GM23338 (cell line): ENCODE data around the gene SLC35F4. TPM values are rescaled to one million over a fixed set of nuclear protein-coding genes. Genes with fewer than 3 reads are reported as not detected.
"Not testable (repeated sequence)": the region's sequence is repeated elsewhere in the genome, so short reads cannot be mapped to it uniquely, and the experiment has no call there.

Experiments
- ATAC-seq: fragments of 200-7000 bp; cut with Tn5 transposase; 3 replicates; pipeline ENCODE4 v1.9.1; 2020
- DNase-seq: peaks from one replicate; pipeline ENCODE4 v3.0.0-alpha.2; 2015; ENCODE audit warnings: low spot score
- H2AFZ ChIP-seq: fragments of 200-600 bp; sonication (generic); 2 replicates; pipeline ENCODE4 v1.8.0; 2016; ENCODE audit warnings: antibody characterized with exemption, mild to moderate bottlenecking, moderate library complexity
- H3F3A ChIP-seq: fragments of 200-600 bp; sonication (generic); replicated peaks from 2 replicates; pipeline ENCODE4 v1.8.0; 2017; ENCODE audit warnings: antibody characterized with exemption, mixed run types, low read depth
- H3K27ac ChIP-seq: fragments of 200-600 bp; sonication (generic); 2 replicates; pipeline ENCODE4 v1.6.1; 2016; ENCODE audit warnings: low read depth
- H3K27me3 ChIP-seq: fragments of 200-600 bp; sonication (generic); 2 replicates; pipeline ENCODE4 v1.8.0; 2016; ENCODE audit warnings: mild to moderate bottlenecking, mixed run types, moderate library complexity; ENCODE audit not compliant: insufficient read depth
- H3K36me3 ChIP-seq: fragments of 200-600 bp; sonication (generic); 2 replicates; pipeline ENCODE4 v1.8.0; 2016; ENCODE audit warnings: mild to moderate bottlenecking; ENCODE audit not compliant: insufficient read depth
- H3K4me1 ChIP-seq: fragments of 200-600 bp; sonication (generic); 2 replicates; pipeline ENCODE4 v1.8.0; 2016; ENCODE audit warnings: mild to moderate bottlenecking, moderate library complexity; ENCODE audit not compliant: insufficient read depth
- H3K4me2 ChIP-seq: fragments of 200-600 bp; sonication (generic); 2 replicates; pipeline ENCODE4 v1.7.1; 2017; ENCODE audit warnings: mixed run types
- H3K4me3 ChIP-seq: fragments of 200-600 bp; sonication (generic); 2 replicates; pipeline ENCODE4 v1.6.1; 2016; ENCODE audit warnings: mixed run types
- H3K79me2 ChIP-seq: fragments of 200-600 bp; sonication (generic); replicated peaks from 2 replicates; pipeline ENCODE4 v1.8.0; 2017; ENCODE audit warnings: mild to moderate bottlenecking; ENCODE audit not compliant: insufficient read depth
- H3K9me2 ChIP-seq: fragments of 200-600 bp; sonication (generic); 2 replicates; pipeline ENCODE4 v1.8.0; 2017; ENCODE audit not compliant: insufficient read depth
- H4K20me1 ChIP-seq: fragments of 200-600 bp; sonication (generic); replicated peaks from 2 replicates; pipeline ENCODE4 v1.8.0; 2017; ENCODE audit warnings: mild to moderate bottlenecking; ENCODE audit not compliant: insufficient read depth
- H3K27ac Mint-ChIP-seq: 2 replicates; pipeline ENCODE4 v1.8.0; 2020; ENCODE audit warnings: inconsistent platforms, mild to moderate bottlenecking, moderate library complexity, mixed read lengths
- H3K27me3 Mint-ChIP-seq: 3 replicates; pipeline ENCODE4 v1.8.0; 2022; ENCODE audit warnings: low read depth, mild to moderate bottlenecking, moderate library complexity, mixed read lengths, inconsistent platforms; ENCODE audit not compliant: insufficient read depth, poor library complexity
- H3K36me3 Mint-ChIP-seq: 3 replicates; pipeline ENCODE4 v1.8.0; 2021; ENCODE audit warnings: low read depth, mild to moderate bottlenecking, inconsistent platforms, moderate library complexity, mixed read lengths
- H3K4me1 Mint-ChIP-seq: 3 replicates; pipeline ENCODE4 v1.8.0; 2020; ENCODE audit warnings: mild to moderate bottlenecking, inconsistent platforms, mixed read lengths
- H3K4me3 Mint-ChIP-seq: 3 replicates; pipeline ENCODE4 v1.8.0; 2021; ENCODE audit warnings: moderate library complexity, mild to moderate bottlenecking, inconsistent platforms, mixed read lengths
- H3K9me3 Mint-ChIP-seq: 3 replicates; pipeline ENCODE4 v1.8.0; 2020; ENCODE audit warnings: moderate library complexity, mild to moderate bottlenecking, inconsistent platforms, mixed read lengths
- CREB1 ChIP-seq: fragments of 250-450 bp; sonication (Bioruptor Pico); IDR thresholded peaks from 2 replicates; pipeline ENCODE4 v1.5.0; 2020; ENCODE audit warnings: low read depth, mild to moderate bottlenecking, moderate library complexity
- CTCF ChIP-seq, 2 experiments: fragments of 200-600 bp in 1 of 2; sonication (generic) in 1 of 2; conservative IDR thresholded peaks; 2 replicates each; pipeline versions ENCODE4 v1.5.1 to v1.6.1; 2016 to 2017; ENCODE audit warnings: antibody characterized with exemption in 2 of 2, low read depth in 2 of 2, mild to moderate bottlenecking in 2 of 2, moderate library complexity in 1 of 2
- ETS1 ChIP-seq: IDR thresholded peaks from 2 replicates; pipeline ENCODE4 v1.6.1; 2016; ENCODE audit warnings: antibody characterized with exemption
- JUNB ChIP-seq: IDR thresholded peaks from one replicate; pipeline ENCODE4 v1.6.1; 2016; ENCODE audit warnings: antibody characterized with exemption; ENCODE audit not compliant: unreplicated experiment
- NANOG ChIP-seq: IDR thresholded peaks from 2 replicates; pipeline ENCODE4 v1.6.1; 2016; ENCODE audit warnings: antibody characterized with exemption, borderline replicate concordance
- POLR2AphosphoS5 ChIP-seq: IDR thresholded peaks from 2 replicates; pipeline ENCODE4 v1.6.1; 2016; ENCODE audit warnings: antibody characterized with exemption, low read depth
- REST ChIP-seq: IDR thresholded peaks from one replicate; pipeline ENCODE4 v1.6.1; 2018; ENCODE audit warnings: antibody characterized with exemption; ENCODE audit not compliant: unreplicated experiment
- STAT1 ChIP-seq: IDR thresholded peaks from one replicate; pipeline ENCODE4 v1.6.1; 2016; ENCODE audit warnings: antibody characterized with exemption; ENCODE audit not compliant: unreplicated experiment
- ZNF331 ChIP-seq: fragments of 250-450 bp; sonication (Bioruptor Pico); IDR thresholded peaks from 2 replicates; pipeline ENCODE4 v1.5.0; 2020; ENCODE audit warnings: low read depth, mild to moderate bottlenecking, moderate library complexity
- polyA plus RNA-seq: library from polyadenylated mRNA; unstranded; fragments of >200 nt; fragmentation: Nextera tagmentation; extraction: Ambion mirVana; gene quantifications from 2 replicates; pipeline ENCODE4 v1.2.1, GENCODE V29; 2016
- total RNA-seq: library from RNA; depleted of rRNA; stranded (reverse); fragments of >200 nt; shearing (Covaris generic); gene quantifications from 2 replicates; pipeline ENCODE4 v1.2.3, GENCODE V29; 2014

SLC35F4 gene
- total and polyA plus RNA-seq, 2 experiments from 2014 or later = 0.10 TPM; not detected in 1

DNA sequence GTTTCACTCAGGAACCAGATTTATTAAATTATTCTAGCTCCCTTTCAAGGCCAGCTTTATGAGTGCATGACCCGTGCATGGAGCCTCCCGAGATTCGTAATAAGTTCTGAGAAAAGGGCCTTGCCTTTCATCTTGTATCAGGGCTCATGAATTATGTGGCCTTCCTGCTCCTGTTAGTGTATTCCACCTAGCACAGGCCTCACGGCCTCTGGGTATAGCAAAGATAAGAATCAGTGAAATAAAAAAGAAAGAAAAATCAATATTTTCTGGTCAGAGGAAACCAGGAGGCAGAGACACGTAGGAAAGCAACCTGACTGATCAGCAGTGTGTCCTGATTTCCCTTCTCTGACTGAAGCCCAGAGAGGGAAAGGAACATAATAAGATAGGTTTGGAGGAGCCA lies 111.4 kb downstream of the SLC35F4 start (continued):
- TF ChIP-seq POLR2AphosphoS5 = no peak
- no peak for TF ChIP-seq ETS1
- TF ChIP-seq REST = no peak
- no peak for TF ChIP-seq NANOG
- TF ChIP-seq CREB1 (CRISPR knock-in tag) = no peak
- TF ChIP-seq JUNB = no peak

DNA sequence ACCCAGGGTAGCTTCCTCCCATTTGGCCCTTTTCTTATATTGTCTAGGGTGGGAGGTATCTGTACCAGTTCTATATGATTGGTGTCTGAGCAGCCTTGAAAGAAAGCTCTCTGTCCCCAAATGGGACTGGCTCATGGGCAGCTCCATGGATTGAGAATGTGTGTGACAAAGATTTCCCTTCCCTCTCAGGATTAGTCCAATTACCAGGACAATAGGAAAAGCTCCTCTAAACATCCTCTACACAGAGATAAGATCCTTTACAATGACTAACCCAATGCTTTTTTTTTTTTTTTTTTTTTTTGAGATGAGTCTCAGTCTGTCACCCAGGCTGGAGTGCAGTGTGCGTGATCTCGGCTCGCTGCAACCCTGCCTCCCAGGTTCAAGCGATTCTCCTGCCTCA lies 112.1 kb downstream of the SLC35F4 start:
- Histone ChIP-seq H3F3A (no peaks in the 10 kb centered on the region), H4K20me1 (no peaks in the 10 kb centered on the region), H3K79me2 (no peaks in the 10 kb centered on the region), H3K4me1 (peaks cover 5% of the 10 kb centered on the region; the same call in 1 of the 2 replicates), H3K36me3 (no peaks in the 10 kb centered on the region), H3K4me3 (no peak overlapping the region), H2AFZ (no peak overlapping the region), H3K27ac (no peak overlapping the region), H3K9me2 (peaks cover 12% of the 10 kb centered on the region; the same call in 1 of the 2 replicates), H3K4me2 (no peak overlapping the region), H3K27me3 (no peaks in the 10 kb centered on the region)
- ATAC-seq (no peak), DNase-seq (no peak)
- H3K27ac Mint-ChIP-seq = no peak overlapping the region
- no peaks in the 10 kb centered on the region for H3K9me3 Mint-ChIP-seq
- H3K4me1 Mint-ChIP-seq = peaks cover 10% of the 10 kb centered on the region
- no peak overlapping the region for H3K4me3 Mint-ChIP-seq
- no peaks in the 10 kb centered on the region for H3K36me3 Mint-ChIP-seq
- TF ChIP-seq ETS1 (no peak), CTCF (conservative IDR thresholded peaks at IDR 0.05; ENCODE audit: low read depth in 2 of 2) (no peak), ZNF331 (CRISPR knock-in tag) (no peak), STAT1 (no peak)
- peaks cover 1% of the 10 kb centered on the region for H3K27me3 Mint-ChIP-seq

- peaks cover 12% of the 10 kb centered on the region; the same call in 1 of the 2 replicates for H3K9me2 ChIP-seq
- not testable (repeated sequence) for H3K27me3 ChIP-seq, H3K4me1 ChIP-seq, H3K36me3 Mint-ChIP-seq, H3K27ac Mint-ChIP-seq, H3K27ac ChIP-seq, H3K27me3 Mint-ChIP-seq, H3K9me3 Mint-ChIP-seq, H2AFZ ChIP-seq, H3K4me2 ChIP-seq, H3K79me2 ChIP-seq, H4K20me1 ChIP-seq, H3K36me3 ChIP-seq, H3K4me3 ChIP-seq, DNase-seq, H3F3A ChIP-seq, ATAC-seq, H3K4me3 Mint-ChIP-seq
- H3K4me1 Mint-ChIP-seq = peaks cover 10% of the 10 kb centered on the region
Observed at GRCh38 chr14:57752142-57752695, 113.7 kb downstream of the SLC35F4 start.
